22Rv1 (cell line): ENCODE results near the gene FLNB.

Experiments used
- ZFX ChIP-seq: fragments of 450-650 bp; IDR thresholded peaks from 2 replicates; pipeline ENCODE4 v1.6.1; 2017; ENCODE audit warnings: antibody characterized with exemption, borderline replicate concordance
- TF ChIP-seq, protein P1 (sequence below): fragments of 450-650 bp; IDR thresholded peaks from 2 replicates; pipeline ENCODE4 v1.5.1; 2017; ENCODE audit warnings: mild to moderate bottlenecking

DNA sequence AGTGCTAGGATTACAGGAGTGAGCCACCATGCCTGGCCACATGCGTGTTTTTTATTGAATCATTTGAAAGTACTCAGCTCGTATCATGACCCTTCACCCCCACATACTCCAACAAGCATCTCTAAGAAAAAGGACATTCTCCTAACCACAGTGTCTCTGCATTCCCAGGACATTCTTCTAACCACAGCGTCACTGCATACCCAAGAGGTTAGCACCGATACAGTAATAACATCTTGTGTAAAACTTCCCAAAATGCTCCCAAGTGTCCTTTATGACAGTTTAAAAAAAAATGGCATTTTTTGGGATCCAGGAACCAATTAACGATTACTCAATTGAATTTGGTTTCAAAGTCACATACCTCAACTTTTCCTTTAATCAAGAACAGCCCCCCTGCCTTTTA is 39.6 kb downstream of the FLNB start:
- TF ChIP-seq, protein P1, sequence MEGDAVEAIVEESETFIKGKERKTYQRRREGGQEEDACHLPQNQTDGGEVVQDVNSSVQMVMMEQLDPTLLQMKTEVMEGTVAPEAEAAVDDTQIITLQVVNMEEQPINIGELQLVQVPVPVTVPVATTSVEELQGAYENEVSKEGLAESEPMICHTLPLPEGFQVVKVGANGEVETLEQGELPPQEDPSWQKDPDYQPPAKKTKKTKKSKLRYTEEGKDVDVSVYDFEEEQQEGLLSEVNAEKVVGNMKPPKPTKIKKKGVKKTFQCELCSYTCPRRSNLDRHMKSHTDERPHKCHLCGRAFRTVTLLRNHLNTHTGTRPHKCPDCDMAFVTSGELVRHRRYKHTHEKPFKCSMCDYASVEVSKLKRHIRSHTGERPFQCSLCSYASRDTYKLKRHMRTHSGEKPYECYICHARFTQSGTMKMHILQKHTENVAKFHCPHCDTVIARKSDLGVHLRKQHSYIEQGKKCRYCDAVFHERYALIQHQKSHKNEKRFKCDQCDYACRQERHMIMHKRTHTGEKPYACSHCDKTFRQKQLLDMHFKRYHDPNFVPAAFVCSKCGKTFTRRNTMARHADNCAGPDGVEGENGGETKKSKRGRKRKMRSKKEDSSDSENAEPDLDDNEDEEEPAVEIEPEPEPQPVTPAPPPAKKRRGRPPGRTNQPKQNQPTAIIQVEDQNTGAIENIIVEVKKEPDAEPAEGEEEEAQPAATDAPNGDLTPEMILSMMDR, result no peak
- TF ChIP-seq ZFX, result no peak
